ENCODE data around the gene RBMS3. TPM values are rescaled to one million over a fixed set of nuclear protein-coding genes. Genes with fewer than 3 reads are reported as not detected.
A peak's percentile ranks its signal among the peaks of the same experiment; 100 is the strongest.

RBMS3 gene
- total and polyA plus RNA-seq, 7 donors, result 0.46 to 61.9 (median 39.9) TPM

- Histone ChIP-seq H3K27ac (peak overlapping the region; percentile 85 to 88 (median 87)), H3K4me1 (peaks cover 0 to 44% (median 28%) of the 10 kb centered on the region in 4 donors), H3K9me3 (no peaks in the 10 kb centered on the region), H3K27me3 (no peaks in the 10 kb centered on the region), H3K36me3 (no peaks in the 10 kb centered on the region), H3K4me3 (peak overlapping the region in 2 of 4 donors; percentile 55 to 63)
- 72 to 83% methylated on average over 4 of the region's 4 CpGs for WGBS, 2 donors
- DNase-seq, result no peak
- intact Hi-C loops (cut with DNase I), result loop anchor here (5.0 kb wide), 1 partner anchor 362 kb away; no protein-coding TSS in a partner anchor
- no peak for TF ChIP-seq EP300 (IDR thresholded peaks at IDR 0.05)
- TF ChIP-seq POLR2A (IDR thresholded peaks at IDR 0.05), result no peak
- TF ChIP-seq POLR2AphosphoS5 (IDR thresholded peaks at IDR 0.05), result no peak
- TF ChIP-seq CTCF (IDR thresholded peaks at IDR 0.05), result no peak
These were observed 1.6 kb upstream of the RBMS3 start for GRCh38 chr3:29279286-29279685.

GRCh38 chr3:29279806-29280205 is 1.1 kb upstream of the RBMS3 start:
- Histone ChIP-seq H3K4me1 (peaks cover 0 to 42% (median 26%) of the 10 kb centered on the region in 4 donors), H3K9me3 (no peaks in the 10 kb centered on the region), H3K27ac (peak overlapping the region; percentile 85 to 88 (median 87)), H3K27me3 (no peaks in the 10 kb centered on the region), H3K4me3 (peak overlapping the region in 3 of 4 donors; percentile 55 to 63 (median 61)), H3K36me3 (no peaks in the 10 kb centered on the region)
- TF ChIP-seq CTCF (IDR thresholded peaks at IDR 0.05) (no peak), POLR2AphosphoS5 (IDR thresholded peaks at IDR 0.05) (no peak), EP300 (IDR thresholded peaks at IDR 0.05) (no peak), POLR2A (IDR thresholded peaks at IDR 0.05) (no peak)
- WGBS, 2 donors, result 66 to 81% methylated on average over 8 of the region's 8 CpGs
- no peak for DNase-seq
- intact Hi-C loops (cut with DNase I), result loop anchor here (2.0 to 10.0 kb wide), 7 partner anchors 37 to 479 kb away; no protein-coding TSS in a partner anchor

DNA sequence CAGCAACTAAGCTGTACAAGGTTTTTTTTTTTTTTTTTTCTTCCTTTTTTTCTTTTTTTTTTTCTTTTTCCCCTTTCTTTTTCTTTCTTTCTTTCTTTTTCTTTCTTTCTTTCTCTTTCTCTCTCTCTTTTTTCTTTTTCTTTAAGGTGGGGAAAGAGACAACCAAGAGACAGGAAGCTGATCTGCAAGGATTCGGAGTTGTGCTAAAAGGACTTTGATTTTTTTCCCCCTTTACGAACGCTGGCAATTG is 148 bp downstream of the RBMS3 start:
- 2% methylated on average over 3 of the region's 3 CpGs for WGBS, 2 donors
- Histone ChIP-seq H3K27ac (peak overlapping the region; percentile 85 to 88 (median 87)), H3K4me1 (peaks cover 0 to 40% (median 27%) of the 10 kb centered on the region in 4 donors), H3K4me3 (peak overlapping the region; percentile 37 to 63 (median 58)), H3K9me3 (no peaks in the 10 kb centered on the region), H3K27me3 (no peaks in the 10 kb centered on the region), H3K36me3 (no peaks in the 10 kb centered on the region)
- intact Hi-C loops (cut with DNase I), result loop anchor here (2.0 to 10.0 kb wide), 6 partner anchors 36 to 478 kb away; no protein-coding TSS in a partner anchor
- DNase-seq, result no peak
- no peak for TF ChIP-seq CTCF (IDR thresholded peaks at IDR 0.05)
- TF ChIP-seq POLR2AphosphoS5 (IDR thresholded peaks at IDR 0.05), result no peak
- TF ChIP-seq EP300 (IDR thresholded peaks at IDR 0.05), result no peak
- TF ChIP-seq POLR2A (IDR thresholded peaks at IDR 0.05), result no peak

DNA sequence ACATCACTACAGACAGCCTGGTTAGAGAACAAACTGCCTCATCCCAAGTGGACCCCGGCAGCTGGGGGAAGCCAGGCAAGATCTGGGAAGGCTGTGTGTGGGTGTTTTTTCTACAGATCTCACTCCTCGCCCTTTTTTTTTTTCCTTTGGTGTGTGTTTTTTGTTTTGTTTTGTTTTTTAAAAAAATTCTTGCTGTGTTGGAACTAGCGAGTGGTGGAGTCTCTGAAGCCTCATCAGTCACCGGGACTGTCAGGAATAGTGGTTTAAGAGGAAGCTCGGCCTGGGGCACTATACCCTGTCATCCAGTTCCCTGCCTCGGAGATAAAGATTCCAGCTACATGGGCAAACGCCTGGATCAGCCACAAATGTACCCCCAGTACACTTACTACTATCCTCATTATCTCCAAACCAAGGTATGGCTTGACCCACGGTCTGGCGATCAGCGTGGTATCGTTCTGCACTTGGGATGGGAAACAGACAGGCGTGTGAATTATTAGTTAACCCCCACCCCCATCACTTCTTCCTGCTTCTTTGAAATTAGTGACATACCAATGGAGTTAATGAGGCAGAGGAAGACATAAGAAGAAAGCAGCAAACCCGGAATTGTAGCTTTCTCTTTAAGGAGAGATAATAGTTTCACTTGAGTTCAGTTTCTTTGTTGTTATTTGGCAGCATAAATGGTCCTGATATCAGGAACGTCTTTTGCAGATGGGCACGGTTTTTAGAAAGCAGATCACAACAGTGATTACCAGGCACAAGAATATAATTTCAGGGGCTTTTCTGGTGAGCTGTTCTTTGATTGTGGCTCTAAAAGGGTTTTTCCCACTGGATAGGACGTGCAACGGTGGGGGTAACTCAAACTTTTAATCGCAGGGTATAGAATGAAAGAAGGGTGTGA is 722 bp downstream of the RBMS3 start:
- Histone ChIP-seq H3K4me3 (peak overlapping the region; percentile 37 to 63 (median 58)), H3K36me3 (no peaks in the 10 kb centered on the region), H3K4me1 (peaks cover 0 to 44% (median 27%) of the 10 kb centered on the region in 4 donors), H3K27ac (peak overlapping the region; percentile 85 to 88 (median 87)), H3K27me3 (no peaks in the 10 kb centered on the region), H3K9me3 (no peaks in the 10 kb centered on the region)
- DNase-seq, result peak; percentile 69
- intact Hi-C loops (cut with DNase I), result loop anchor here (2.0 to 10.0 kb wide), 7 partner anchors 36 to 477 kb away; no protein-coding TSS in a partner anchor
- WGBS, 2 donors, result 19 to 29% methylated on average over 18 of the region's 18 CpGs
- TF ChIP-seq POLR2AphosphoS5 (IDR thresholded peaks at IDR 0.05) (no peak), EP300 (IDR thresholded peaks at IDR 0.05) (no peak), CTCF (IDR thresholded peaks at IDR 0.05) (no peak), POLR2A (IDR thresholded peaks at IDR 0.05) (no peak)
